Activated CD8-positive, alpha-beta T cell treated with anti-CD3 and anti-CD28 coated beads, Interleukin-2, amount 10 ng/mL, durations not matched to agents 7 days and 5 days (primary cell): Measurements from ENCODE around the gene ARNT2. TPM values are rescaled to one million over a fixed set of nuclear protein-coding genes. Genes with fewer than 3 reads are reported as not detected.

Experiments
- ATAC-seq: fragments of 150-1000 bp; cut with Tn5 transposase; one replicate; pipeline ENCODE4 v1.10.0; 2021; ENCODE audit warnings: moderate library complexity
- CTCF ChIA-PET: fragments of 350-600 bp; sonication (Branson Sonifier 250); formaldehyde crosslinking; loops from one replicate; lab custom pipeline; 2021; ENCODE audit warnings: antibody characterized with exemption; lab: Charles Lee
- POLR2A ChIA-PET: fragments of 350-600 bp; sonication (Branson Sonifier 250); formaldehyde crosslinking; loops from one replicate; lab custom pipeline; 2021; ENCODE audit warnings: antibody characterized with exemption; lab: Charles Lee
- DNase-seq: peaks from one replicate; pipeline ENCODE4 v3.0.0-alpha.2; 2020
- H3K27ac Mint-ChIP-seq: one replicate; pipeline ENCODE4 v1.8.0; 2021; ENCODE audit warnings: mild to moderate bottlenecking, mixed read lengths
- H3K27me3 Mint-ChIP-seq: one replicate; pipeline ENCODE4 v1.8.0; 2021; ENCODE audit warnings: low read depth, mixed read lengths
- H3K36me3 Mint-ChIP-seq: one replicate; pipeline ENCODE4 v1.8.0; 2021; ENCODE audit warnings: low read depth, mixed read lengths
- H3K4me1 Mint-ChIP-seq: one replicate; pipeline ENCODE4 v1.8.0; 2021; ENCODE audit warnings: low read depth, mixed read lengths
- H3K4me3 Mint-ChIP-seq: one replicate; pipeline ENCODE4 v1.8.0; 2021; ENCODE audit warnings: mild to moderate bottlenecking, mixed read lengths
- H3K9me3 Mint-ChIP-seq: one replicate; pipeline ENCODE4 v1.8.0; 2022; ENCODE audit warnings: mixed read lengths; ENCODE audit not compliant: insufficient read depth
- total RNA-seq, 2 experiments: library from RNA; stranded (reverse); gene quantifications; one replicate each; pipeline ENCODE4 v1.2.3, GENCODE V29; 2021

ARNT2 gene
- total RNA-seq, 2 experiments from 2014 or later, result not detected

DNA sequence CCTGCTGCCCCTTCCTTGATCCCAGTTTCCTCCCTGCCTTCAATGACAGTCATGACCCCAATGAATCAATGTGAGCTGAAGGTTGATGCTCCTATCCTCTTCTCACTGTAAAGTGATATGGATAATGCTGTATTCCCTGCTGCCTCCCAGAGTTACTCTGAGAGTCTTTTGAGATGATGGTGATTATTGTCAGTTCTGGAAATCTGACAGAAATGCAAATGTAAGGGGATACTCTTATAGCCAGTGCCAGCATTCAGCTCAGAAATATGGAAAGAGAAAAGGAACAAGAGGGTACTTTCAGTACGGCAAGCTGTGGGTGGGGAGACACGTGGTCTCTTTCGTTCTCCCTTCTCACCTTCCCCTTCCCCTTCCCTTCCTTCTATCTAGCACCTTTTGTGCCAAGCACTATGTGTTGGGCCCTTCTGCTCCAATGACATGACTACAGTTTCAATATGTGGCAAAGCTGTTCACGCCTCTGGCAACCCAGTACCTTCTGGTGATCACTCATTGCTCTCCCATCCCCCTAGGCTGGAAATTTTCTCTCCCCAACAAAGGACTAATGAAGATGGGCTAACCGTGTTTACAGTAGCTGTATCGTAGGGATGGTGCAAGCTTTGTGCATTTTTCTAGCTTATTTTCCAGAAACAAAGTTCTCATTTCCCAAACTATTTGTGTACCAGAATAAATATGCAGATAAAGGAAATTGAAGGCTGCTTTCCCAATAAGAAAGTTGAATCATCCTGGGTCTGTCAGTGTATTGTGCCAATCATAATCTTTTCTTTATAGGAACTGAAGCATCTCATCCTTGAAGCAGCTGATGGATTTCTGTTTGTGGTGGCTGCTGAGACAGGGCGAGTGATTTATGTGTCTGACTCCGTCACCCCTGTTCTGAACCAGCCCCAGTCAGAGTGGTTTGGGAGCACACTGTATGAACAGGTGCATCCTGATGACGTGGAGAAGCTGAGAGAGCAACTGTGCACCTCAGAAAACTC lies 70.3 kb downstream of the ARNT2 start:
- DNase-seq, result no peak
- Mint-ChIP-seq H3K27me3 (peaks cover 14% of the 10 kb centered on the region), H3K27ac (no peak overlapping the region), H3K9me3 (no peaks in the 10 kb centered on the region), H3K36me3 (no peaks in the 10 kb centered on the region), H3K4me3 (no peak overlapping the region), H3K4me1 (no peaks in the 10 kb centered on the region)
- POLR2A ChIA-PET, result no interaction called here
- CTCF ChIA-PET, result interaction anchor here (0.8 kb wide), 1 partner anchor 35 kb away, joined by 3 read pairs; no protein-coding TSS in a partner anchor
- ATAC-seq, result no peak

- ATAC-seq (no peak), DNase-seq (no peak)
- H3K4me1 Mint-ChIP-seq, result no peaks in the 10 kb centered on the region
- no peaks in the 10 kb centered on the region for H3K36me3 Mint-ChIP-seq
- ChIA-PET POLR2A (no interaction called here), CTCF (no interaction called here)
- peaks cover 14% of the 10 kb centered on the region for H3K27me3 Mint-ChIP-seq
- H3K9me3 Mint-ChIP-seq, result no peaks in the 10 kb centered on the region
- H3K4me3 Mint-ChIP-seq, result no peak overlapping the region
- no peak overlapping the region for H3K27ac Mint-ChIP-seq
These were observed 71.4 kb downstream of the ARNT2 start for GRCh38 chr15:80475572-80475971.

DNA sequence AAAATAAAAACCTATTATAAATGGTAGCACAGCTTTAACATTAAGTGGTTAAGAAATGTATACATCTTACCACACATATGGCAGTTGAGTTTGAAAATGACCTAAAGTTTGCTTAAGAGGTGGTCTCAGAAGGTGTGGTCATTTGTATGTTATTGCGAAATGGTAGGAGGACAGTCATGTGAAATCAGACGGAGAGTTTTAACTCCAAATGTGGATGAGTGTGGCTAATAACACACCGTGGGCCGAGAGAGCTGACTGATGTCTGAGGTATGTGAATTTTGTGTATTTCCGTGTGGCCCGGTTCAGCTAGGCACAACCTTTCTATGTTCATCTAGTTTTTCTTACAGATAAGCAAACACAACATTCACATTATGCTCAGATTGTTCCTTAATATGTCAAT lies 71.9 kb downstream of the ARNT2 start:
- CTCF ChIA-PET, result no interaction called here

DNA sequence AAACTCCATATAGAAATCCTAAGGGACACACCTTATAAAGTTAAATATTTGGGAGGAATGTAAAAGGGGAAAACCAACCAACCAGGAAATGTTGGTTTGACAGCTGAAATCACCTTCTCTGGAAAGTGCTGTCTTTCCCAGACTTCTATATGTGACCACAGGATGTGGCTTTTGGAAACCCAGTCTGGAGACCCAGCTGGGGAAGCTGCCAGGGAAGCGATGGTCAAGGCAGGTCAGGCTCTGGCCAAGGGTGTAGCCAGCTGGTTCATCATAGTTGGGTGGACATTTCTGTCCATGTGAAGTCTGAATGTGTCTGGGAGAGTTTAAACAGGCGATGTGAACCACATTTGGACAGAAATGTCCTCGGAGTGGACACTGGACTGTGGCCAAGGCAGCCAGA lies 73.9 kb downstream of the ARNT2 start:
- ChIA-PET POLR2A (interaction anchor here (0.6 kb wide), 1 partner anchor 394 kb away, joined by 3 read pairs; no protein-coding TSS in a partner anchor), CTCF (no interaction called here)
- H3K9me3 Mint-ChIP-seq, result no peaks in the 10 kb centered on the region

More for the DNA sequence above, 71.9 kb downstream of the ARNT2 start:
- Mint-ChIP-seq H3K4me3 (no peak overlapping the region), H3K27ac (no peak overlapping the region), H3K4me1 (no peaks in the 10 kb centered on the region), H3K9me3 (no peaks in the 10 kb centered on the region), H3K27me3 (peaks cover 14% of the 10 kb centered on the region), H3K36me3 (no peaks in the 10 kb centered on the region)
- DNase-seq (no peak), ATAC-seq (no peak)
- POLR2A ChIA-PET, result no interaction called here

GRCh38 chr15:80479191-80479590 lies 75.0 kb downstream of the ARNT2 start:
- Mint-ChIP-seq H3K4me3 (no peak overlapping the region), H3K36me3 (no peaks in the 10 kb centered on the region), H3K27ac (no peak overlapping the region), H3K4me1 (no peaks in the 10 kb centered on the region), H3K9me3 (no peaks in the 10 kb centered on the region), H3K27me3 (peaks cover 3% of the 10 kb centered on the region)
- CTCF ChIA-PET, result no interaction called here
- DNase-seq, result no peak
- ATAC-seq, result no peak
- POLR2A ChIA-PET, result no interaction called here

More for the DNA sequence above, 73.9 kb downstream of the ARNT2 start:
- ATAC-seq (no peak), DNase-seq (no peak)
- Mint-ChIP-seq H3K27ac (no peak overlapping the region), H3K27me3 (peaks cover 7% of the 10 kb centered on the region), H3K36me3 (no peaks in the 10 kb centered on the region), H3K4me3 (no peak overlapping the region), H3K4me1 (no peaks in the 10 kb centered on the region)

GRCh38 chr15:80480171-80480811 lies 76.1 kb downstream of the ARNT2 start:
- ATAC-seq (no peak), DNase-seq (no peak)
- Mint-ChIP-seq H3K27ac (no peak overlapping the region), H3K36me3 (no peaks in the 10 kb centered on the region), H3K27me3 (no peaks in the 10 kb centered on the region), H3K9me3 (no peaks in the 10 kb centered on the region), H3K4me1 (no peaks in the 10 kb centered on the region), H3K4me3 (no peak overlapping the region)
- CTCF ChIA-PET, result no interaction called here
- POLR2A ChIA-PET, result no interaction called here

DNA sequence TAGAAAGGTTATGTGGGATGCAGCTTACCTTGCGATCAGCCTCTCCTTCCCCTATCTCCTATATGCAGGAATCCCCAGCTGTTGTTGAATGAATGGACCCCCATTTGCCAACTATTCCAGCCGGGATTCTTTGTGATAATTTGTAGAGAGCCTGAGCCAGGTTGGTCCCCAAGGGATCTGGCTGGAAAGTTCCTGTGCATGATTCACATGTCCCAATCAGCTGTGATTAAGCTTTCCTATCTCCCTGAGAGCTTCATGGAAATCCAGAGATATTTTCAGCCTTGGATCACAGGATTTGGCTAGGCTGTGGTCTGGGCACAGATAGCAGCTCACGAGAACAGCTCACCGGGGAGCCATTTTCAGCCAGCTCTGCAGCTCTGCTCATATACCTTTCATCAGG lies 76.7 kb downstream of the ARNT2 start:
- ChIA-PET CTCF (no interaction called here), POLR2A (no interaction called here)
- H3K9me3 Mint-ChIP-seq, result no peaks in the 10 kb centered on the region

GRCh38 chr15:80482696-80483095 lies 78.5 kb downstream of the ARNT2 start:
- H3K27me3 Mint-ChIP-seq, result no peaks in the 10 kb centered on the region
- POLR2A ChIA-PET, result no interaction called here
- H3K4me1 Mint-ChIP-seq, result no peaks in the 10 kb centered on the region
- no peaks in the 10 kb centered on the region for H3K36me3 Mint-ChIP-seq
- ATAC-seq (no peak), DNase-seq (no peak)
- CTCF ChIA-PET, result no interaction called here
- no peak overlapping the region for H3K27ac Mint-ChIP-seq
- H3K9me3 Mint-ChIP-seq, result no peaks in the 10 kb centered on the region
- no peak overlapping the region for H3K4me3 Mint-ChIP-seq

More for the DNA sequence above, 76.7 kb downstream of the ARNT2 start:
- DNase-seq (no peak), ATAC-seq (no peak)
- no peaks in the 10 kb centered on the region for H3K36me3 Mint-ChIP-seq
- H3K27ac Mint-ChIP-seq, result no peak overlapping the region
- H3K27me3 Mint-ChIP-seq, result no peaks in the 10 kb centered on the region
- no peaks in the 10 kb centered on the region for H3K4me1 Mint-ChIP-seq
- no peak overlapping the region for H3K4me3 Mint-ChIP-seq

GRCh38 chr15:80483725-80484161 lies 79.6 kb downstream of the ARNT2 start:
- Mint-ChIP-seq H3K4me1 (no peaks in the 10 kb centered on the region), H3K36me3 (no peaks in the 10 kb centered on the region), H3K27ac (no peak overlapping the region), H3K4me3 (no peak overlapping the region), H3K9me3 (no peaks in the 10 kb centered on the region), H3K27me3 (peaks cover 2% of the 10 kb centered on the region)
- POLR2A ChIA-PET, result no interaction called here
- CTCF ChIA-PET, result no interaction called here
- ATAC-seq (no peak), DNase-seq (no peak)

DNA sequence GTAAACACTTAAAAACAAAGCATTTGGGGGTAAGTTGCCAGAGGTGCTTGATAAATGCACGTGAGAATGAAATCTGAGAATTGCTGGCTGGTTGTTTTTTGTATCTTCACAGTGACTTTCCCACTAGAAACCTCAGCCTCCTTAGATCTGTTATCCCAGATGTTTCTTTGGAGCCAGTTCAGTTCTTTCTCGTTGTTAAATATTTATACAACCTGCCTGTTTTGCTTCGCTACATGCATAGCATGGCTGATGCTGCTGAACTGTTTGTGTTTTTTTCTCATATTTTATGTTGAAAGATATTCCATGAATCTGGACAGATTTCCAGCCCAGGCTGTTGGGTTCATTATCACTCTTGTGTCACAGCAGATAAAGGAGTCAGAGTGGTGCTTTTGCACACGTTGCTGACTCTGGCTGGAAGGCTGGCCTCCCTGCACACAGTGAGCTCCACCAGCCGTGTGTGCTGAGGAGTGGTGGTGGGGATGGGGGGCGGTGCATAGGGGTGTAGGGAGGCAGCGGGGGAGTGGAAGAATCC lies 80.2 kb downstream of the ARNT2 start:
- ChIA-PET POLR2A (no interaction called here), CTCF (no interaction called here)
- Mint-ChIP-seq H3K4me1 (no peaks in the 10 kb centered on the region), H3K36me3 (no peaks in the 10 kb centered on the region), H3K9me3 (no peaks in the 10 kb centered on the region), H3K27ac (no peak overlapping the region), H3K27me3 (peaks cover 2% of the 10 kb centered on the region), H3K4me3 (no peak overlapping the region)
- ATAC-seq (no peak), DNase-seq (no peak)

DNA sequence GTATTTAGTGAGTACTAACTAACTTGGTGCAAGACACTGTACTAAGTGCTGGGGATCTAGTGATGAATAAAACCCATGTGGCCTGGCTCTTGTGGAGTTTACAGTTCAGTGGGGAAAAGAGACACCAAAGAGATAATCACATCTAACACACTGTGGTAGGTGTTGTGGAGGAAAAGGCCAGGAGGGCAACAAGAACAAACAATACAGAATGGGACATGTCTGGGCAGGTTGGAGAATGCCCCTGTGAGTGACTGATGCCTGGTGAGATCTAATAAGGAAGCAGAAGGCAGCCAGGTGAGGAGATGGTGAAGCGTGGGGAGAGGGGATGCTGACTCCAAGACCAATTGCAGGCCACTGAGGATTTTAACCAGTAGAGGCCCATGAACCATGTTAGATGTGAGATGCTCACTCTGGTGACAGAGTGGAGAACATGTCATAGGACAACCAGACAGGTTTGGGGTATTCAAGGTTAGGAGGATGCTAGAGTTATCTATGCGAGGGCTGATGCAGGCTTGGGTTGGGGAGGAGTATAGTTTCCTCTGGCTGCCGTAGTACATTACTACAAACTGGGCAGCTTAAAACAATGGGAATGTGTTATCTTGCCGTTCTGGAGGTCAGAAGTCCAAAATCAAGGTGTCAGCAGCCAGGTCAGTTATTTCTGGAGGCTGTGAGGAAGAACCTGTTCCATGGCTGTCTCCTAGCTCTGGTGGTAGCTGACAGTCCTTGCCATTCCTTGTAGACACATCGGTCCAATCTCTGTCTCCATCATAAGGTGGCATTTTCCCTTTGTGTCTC lies 81.4 kb downstream of the ARNT2 start:
- ChIA-PET CTCF (no interaction called here), POLR2A (no interaction called here)
- Mint-ChIP-seq H3K27me3 (peaks cover 2% of the 10 kb centered on the region), H3K4me3 (no peak overlapping the region), H3K4me1 (no peaks in the 10 kb centered on the region), H3K27ac (peak overlapping the region; percentile 0), H3K36me3 (no peaks in the 10 kb centered on the region), H3K9me3 (no peaks in the 10 kb centered on the region)
- DNase-seq, result no peak
- ATAC-seq, result no peak
